Brain microvascular endothelial cell (primary cell): ENCODE results near the gene PXK.

Experiments
- DNase-seq: peaks from one replicate; pipeline ENCODE4 v3.0.0-alpha.2; 2020
- H3K27ac ChIP-seq: fragments of 250-450 bp; sonication (Bioruptor Pico); 2 replicates; pipeline ENCODE4 v1.5.1; 2020; ENCODE audit warnings: mild to moderate bottlenecking, moderate library complexity
- H3K27me3 ChIP-seq: fragments of 250-450 bp; sonication (Bioruptor Pico); replicated peaks from 2 replicates; pipeline ENCODE4 v1.5.1; 2020; ENCODE audit warnings: mild to moderate bottlenecking
- H3K36me3 ChIP-seq: fragments of 250-450 bp; sonication (Bioruptor Pico); replicated peaks from 2 replicates; pipeline ENCODE4 v1.5.1; 2020; ENCODE audit warnings: mild to moderate bottlenecking
- H3K4me3 ChIP-seq: 2 replicates; pipeline ENCODE4 v1.5.1; 2011; ENCODE audit warnings: low read depth, mild to moderate bottlenecking, control low read depth, low read length, moderate library complexity
- CTCF ChIP-seq: IDR thresholded peaks from 2 replicates; pipeline ENCODE4 v1.5.1; 2011; ENCODE audit warnings: low read depth, mild to moderate bottlenecking, moderate library complexity, low read length, control low read depth, inconsistent platforms; ENCODE audit errors: missing control alignments
- in situ Hi-C: cut with HindIII; loops from 2 replicates; pipeline ENCODE4 v1.10.0; 2017; ENCODE audit warnings: low sequenced_read_pairs, low pct_ligation_motif_present

The PXK gene

GRCh38 chr3:58441514-58442450, 109.1 kb downstream of the PXK start:
- in situ Hi-C loops, result no loop called here

GRCh38 chr3:58452176-58452575, 119.5 kb downstream of the PXK start:
- no peaks in the 10 kb centered on the region for H3K27me3 ChIP-seq
- no peak overlapping the region for H3K27ac ChIP-seq
- H3K36me3 ChIP-seq, result no peaks in the 10 kb centered on the region
- TF ChIP-seq CTCF, result no peak
- no peak overlapping the region for H3K4me3 ChIP-seq
- in situ Hi-C loops, result no loop called here
- no peak for DNase-seq

More at GRCh38 chr3:58441514-58442450, 109.1 kb downstream of the PXK start:
- Histone ChIP-seq H3K27me3 (no peaks in the 10 kb centered on the region), H3K4me3 (no peak overlapping the region), H3K36me3 (no peaks in the 10 kb centered on the region), H3K27ac (no peak overlapping the region)
- no peak for TF ChIP-seq CTCF
- DNase-seq, result no peak

- in situ Hi-C loops, result no loop called here
- H3K4me3 ChIP-seq, result no peak overlapping the region
- no peak for TF ChIP-seq CTCF
- no peak overlapping the region for H3K27ac ChIP-seq
- H3K27me3 ChIP-seq, result no peaks in the 10 kb centered on the region
- H3K36me3 ChIP-seq, result no peaks in the 10 kb centered on the region
- DNase-seq, result no peak
Measured at GRCh38 chr3:58459160-58459559, 126.5 kb downstream of the PXK start.

GRCh38 chr3:58462829-58463180, 130.1 kb downstream of the PXK start:
- DNase-seq, result no peak
- Histone ChIP-seq H3K4me3 (no peak overlapping the region), H3K27me3 (no peaks in the 10 kb centered on the region), H3K36me3 (no peaks in the 10 kb centered on the region), H3K27ac (no peak overlapping the region)
- TF ChIP-seq CTCF, result no peak
- in situ Hi-C loops, result no loop called here

- peak; percentile 91 for TF ChIP-seq CTCF
- H3K27me3 ChIP-seq, result no peaks in the 10 kb centered on the region
- in situ Hi-C loops, result no loop called here
- peak; percentile 85 for DNase-seq
- H3K27ac ChIP-seq, result no peak overlapping the region
- no peaks in the 10 kb centered on the region for H3K36me3 ChIP-seq
- H3K4me3 ChIP-seq, result peak overlapping the region; percentile 13
Measured at GRCh38 chr3:58463181-58463941, 130.7 kb downstream of the PXK start.
